ENCODE measurements around the gene HBM. TPM values are rescaled to one million over a fixed set of nuclear protein-coding genes. Genes with fewer than 3 reads are reported as not detected.

Gene HBM
- total and polyA plus RNA-seq, 11 donors: 0.54 to 0.62 (median 0.58) TPM; not detected in 7

GRCh38 chr16:180681-181564 lies 15.1 kb downstream of the HBM start:
- H3K27ac ChIP-seq: no peak overlapping the region
- DNase-seq: peak in 3 of 5 donors; percentile 24 to 67 (median 56)
- H3K4me1 ChIP-seq: peaks cover 7 to 27% (median 12%) of the 10 kb centered on the region in 12 donors
- 1 to 5% (median 1%) methylated on average over 21 to 89 of the region's 89 CpGs for WGBS, 4 donors
- no peak for TF ChIP-seq POLR2A (IDR thresholded peaks at IDR 0.05)
- no peak for TF ChIP-seq CTCF (IDR thresholded peaks at IDR 0.05)
- peak overlapping the region in 11 of 12 donors; percentile 6 to 45 (median 38) for H3K4me3 ChIP-seq
- peaks cover 0 to 4% (median 0%) of the 10 kb centered on the region in 9 donors for H3K36me3 ChIP-seq
- peaks cover 25 to 44% (median 34%) of the 10 kb centered on the region in 9 donors for H3K27me3 ChIP-seq
- H3K9me3 ChIP-seq: no peaks in the 10 kb centered on the region
- intact Hi-C loops (cut with DNase I): loop anchor here (1.0 to 5.0 kb wide), 5 partner anchors 59 to 74 kb away; no protein-coding TSS in a partner anchor
- ATAC-seq: peak in 3 of 4 donors; percentile 76 to 80 (median 79)

- TF ChIP-seq POLR2A (IDR thresholded peaks at IDR 0.05) (no peak), CTCF (IDR thresholded peaks at IDR 0.05) (peak; percentile 90 to 98 (median 94))
- Histone ChIP-seq H3K27me3 (peaks cover 25 to 44% (median 33%) of the 10 kb centered on the region in 9 donors), H3K27ac (no peak overlapping the region), H3K4me1 (peaks cover 7 to 26% (median 12%) of the 10 kb centered on the region in 12 donors), H3K36me3 (peaks cover 0 to 4% (median 0%) of the 10 kb centered on the region in 9 donors), H3K9me3 (no peaks in the 10 kb centered on the region), H3K4me3 (peak overlapping the region in 7 of 12 donors; percentile 28 to 45 (median 42))
- ATAC-seq (no peak), DNase-seq (peak in 3 of 5 donors; percentile 67 to 87 (median 70))
- intact Hi-C loops (cut with DNase I): loop anchor here (1.0 to 5.0 kb wide), 5 partner anchors 59 to 74 kb away; no protein-coding TSS in a partner anchor
- WGBS, 4 donors: 9 to 28% (median 12%) methylated on average over 9 to 22 of the region's 22 CpGs
Measured at GRCh38 chr16:181565-182021, 15.8 kb downstream of the HBM start.

- ATAC-seq (peak in 1 of 4 donors; percentile 17), DNase-seq (no peak)
- Histone ChIP-seq H3K27me3 (peaks cover 18 to 33% (median 22%) of the 10 kb centered on the region in 9 donors), H3K27ac (no peak overlapping the region), H3K36me3 (peaks cover 0 to 13% (median 9%) of the 10 kb centered on the region in 9 donors), H3K4me3 (no peak overlapping the region), H3K9me3 (no peaks in the 10 kb centered on the region), H3K4me1 (peaks cover 7 to 20% (median 11%) of the 10 kb centered on the region in 12 donors)
- intact Hi-C loops (cut with DNase I): loop anchor here in 7 of 10 donors (5.0 kb wide), 3 partner anchors 61 to 76 kb away; no protein-coding TSS in a partner anchor
- 66 to 79% (median 77%) methylated on average over 7 of the region's 7 CpGs for WGBS, 4 donors
- TF ChIP-seq CTCF (IDR thresholded peaks at IDR 0.05) (no peak), POLR2A (IDR thresholded peaks at IDR 0.05) (no peak)
Measured at GRCh38 chr16:183005-183404, 17.2 kb downstream of the HBM start.

GRCh38 chr16:185213-185612 lies 19.4 kb downstream of the HBM start:
- H3K27ac ChIP-seq: no peak overlapping the region
- peaks cover 0 to 35% (median 30%) of the 10 kb centered on the region in 9 donors for H3K36me3 ChIP-seq
- ATAC-seq (no peak), DNase-seq (no peak)
- WGBS, 4 donors: 82 to 89% (median 85%) methylated on average over 13 of the region's 13 CpGs
- TF ChIP-seq POLR2A (IDR thresholded peaks at IDR 0.05) (no peak), CTCF (IDR thresholded peaks at IDR 0.05) (no peak)
- peaks cover 7 to 15% (median 11%) of the 10 kb centered on the region in 12 donors for H3K4me1 ChIP-seq
- no peaks in the 10 kb centered on the region for H3K9me3 ChIP-seq
- peaks cover 0 to 11% (median under 1%) of the 10 kb centered on the region in 9 donors for H3K27me3 ChIP-seq
- intact Hi-C loops (cut with DNase I): no loop called here
- no peak overlapping the region for H3K4me3 ChIP-seq

All from heart left ventricle (tissue), 16 donors.